ENCODE results near the gene SND1. TPM values are rescaled to one million over a fixed set of nuclear protein-coding genes. Genes with fewer than 3 reads are reported as not detected.

The SND1 gene
- total RNA-seq, 3 donors from 2014 or later = 83.5 to 131 (median 120) TPM

GRCh38 chr7:128075242-128076095 is 423.5 kb downstream of the SND1 start:
- no peak for DNase-seq (ENCODE audit: low spot score in 2 of 2)
- Histone ChIP-seq H3K27me3 (no peaks in the 10 kb centered on the region), H3K27ac (no peak overlapping the region), H3K4me3 (no peak overlapping the region), H3K4me1 (no peaks in the 10 kb centered on the region), H3K36me3 (no peaks in the 10 kb centered on the region), H3K9me3 (no peaks in the 10 kb centered on the region)
- intact Hi-C loops (cut with DNase I; ENCODE audit: low total_unique reads) = no loop called here
- TF ChIP-seq POLR2A (IDR thresholded peaks at IDR 0.05) (no peak), POLR2AphosphoS5 (IDR thresholded peaks at IDR 0.05) (no peak), CTCF (IDR thresholded peaks at IDR 0.05) (no peak)

GRCh38 chr7:128076196-128076795 is 424.3 kb downstream of the SND1 start:
- DNase-seq (ENCODE audit: low spot score in 2 of 2) = no peak
- H3K4me1 ChIP-seq = no peaks in the 10 kb centered on the region
- TF ChIP-seq POLR2A (IDR thresholded peaks at IDR 0.05) = no peak
- TF ChIP-seq CTCF (IDR thresholded peaks at IDR 0.05) = no peak
- TF ChIP-seq POLR2AphosphoS5 (IDR thresholded peaks at IDR 0.05) = no peak
- H3K4me3 ChIP-seq = no peak overlapping the region
- no peaks in the 10 kb centered on the region for H3K9me3 ChIP-seq
- intact Hi-C loops (cut with DNase I; ENCODE audit: low total_unique reads) = no loop called here
- no peak overlapping the region for H3K27ac ChIP-seq
- no peaks in the 10 kb centered on the region for H3K27me3 ChIP-seq
- no peaks in the 10 kb centered on the region for H3K36me3 ChIP-seq

GRCh38 chr7:128076796-128077271 is 424.8 kb downstream of the SND1 start:
- DNase-seq (ENCODE audit: low spot score in 2 of 2) = peak; percentile 18 to 64
- no peaks in the 10 kb centered on the region for H3K9me3 ChIP-seq
- TF ChIP-seq POLR2A (IDR thresholded peaks at IDR 0.05) (no peak), POLR2AphosphoS5 (IDR thresholded peaks at IDR 0.05) (no peak), CTCF (IDR thresholded peaks at IDR 0.05) (no peak)
- intact Hi-C loops (cut with DNase I; ENCODE audit: low total_unique reads) = no loop called here
- H3K27ac ChIP-seq = no peak overlapping the region
- H3K36me3 ChIP-seq = no peaks in the 10 kb centered on the region
- no peaks in the 10 kb centered on the region for H3K27me3 ChIP-seq
- H3K4me3 ChIP-seq = no peak overlapping the region
- no peaks in the 10 kb centered on the region for H3K4me1 ChIP-seq

GRCh38 chr7:128078309-128078708 is 426.3 kb downstream of the SND1 start:
- Histone ChIP-seq H3K36me3 (no peaks in the 10 kb centered on the region), H3K4me3 (no peak overlapping the region), H3K4me1 (no peaks in the 10 kb centered on the region), H3K27ac (no peak overlapping the region), H3K27me3 (no peaks in the 10 kb centered on the region), H3K9me3 (no peaks in the 10 kb centered on the region)
- intact Hi-C loops (cut with DNase I; ENCODE audit: low total_unique reads) = no loop called here
- DNase-seq (ENCODE audit: low spot score in 2 of 2) = no peak
- no peak for TF ChIP-seq CTCF (IDR thresholded peaks at IDR 0.05)
- TF ChIP-seq POLR2AphosphoS5 (IDR thresholded peaks at IDR 0.05) = no peak
- no peak for TF ChIP-seq POLR2A (IDR thresholded peaks at IDR 0.05)

- no peaks in the 10 kb centered on the region for H3K27me3 ChIP-seq
- TF ChIP-seq CTCF (IDR thresholded peaks at IDR 0.05) (no peak), POLR2A (IDR thresholded peaks at IDR 0.05) (no peak), POLR2AphosphoS5 (IDR thresholded peaks at IDR 0.05) (no peak)
- no peaks in the 10 kb centered on the region for H3K4me1 ChIP-seq
- no peaks in the 10 kb centered on the region for H3K9me3 ChIP-seq
- DNase-seq (ENCODE audit: low spot score in 2 of 2) = no peak
- intact Hi-C loops (cut with DNase I; ENCODE audit: low total_unique reads) = no loop called here
- H3K27ac ChIP-seq = no peak overlapping the region
- no peaks in the 10 kb centered on the region for H3K36me3 ChIP-seq
- no peak overlapping the region for H3K4me3 ChIP-seq
Measured at GRCh38 chr7:128080169-128080568, 428.2 kb downstream of the SND1 start.

Measured in breast epithelium (tissue), 4 donors.